Mammary epithelial cell (primary cell): ENCODE measurements around the gene P2RY13.

ENCODE experiments used
- EZH2 ChIP-seq: IDR thresholded peaks from 2 replicates; pipeline ENCODE4 v1.6.1; 2012; ENCODE audit warnings: low read length, inconsistent platforms, borderline replicate concordance
- TF ChIP-seq, protein P1 (sequence below), 2 donors: IDR thresholded peaks in 1 of 2; conservative IDR thresholded peaks in 1 of 2; 2 replicates each; pipeline ENCODE4 v1.5.1; 2011 to 2012; ENCODE audit warnings: inconsistent platforms in 2 of 2, low read length in 2 of 2, mild to moderate bottlenecking in 2 of 2, control low read depth in 1 of 2, low read depth in 1 of 2; ENCODE audit not compliant: insufficient read depth in 1 of 2; ENCODE audit errors: extremely low read depth in 1 of 2

- TF ChIP-seq, protein P1, sequence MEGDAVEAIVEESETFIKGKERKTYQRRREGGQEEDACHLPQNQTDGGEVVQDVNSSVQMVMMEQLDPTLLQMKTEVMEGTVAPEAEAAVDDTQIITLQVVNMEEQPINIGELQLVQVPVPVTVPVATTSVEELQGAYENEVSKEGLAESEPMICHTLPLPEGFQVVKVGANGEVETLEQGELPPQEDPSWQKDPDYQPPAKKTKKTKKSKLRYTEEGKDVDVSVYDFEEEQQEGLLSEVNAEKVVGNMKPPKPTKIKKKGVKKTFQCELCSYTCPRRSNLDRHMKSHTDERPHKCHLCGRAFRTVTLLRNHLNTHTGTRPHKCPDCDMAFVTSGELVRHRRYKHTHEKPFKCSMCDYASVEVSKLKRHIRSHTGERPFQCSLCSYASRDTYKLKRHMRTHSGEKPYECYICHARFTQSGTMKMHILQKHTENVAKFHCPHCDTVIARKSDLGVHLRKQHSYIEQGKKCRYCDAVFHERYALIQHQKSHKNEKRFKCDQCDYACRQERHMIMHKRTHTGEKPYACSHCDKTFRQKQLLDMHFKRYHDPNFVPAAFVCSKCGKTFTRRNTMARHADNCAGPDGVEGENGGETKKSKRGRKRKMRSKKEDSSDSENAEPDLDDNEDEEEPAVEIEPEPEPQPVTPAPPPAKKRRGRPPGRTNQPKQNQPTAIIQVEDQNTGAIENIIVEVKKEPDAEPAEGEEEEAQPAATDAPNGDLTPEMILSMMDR (conservative IDR thresholded peaks at IDR 0.05 in 1 of 2, IDR thresholded peaks at IDR 0.05 in 1 of 2; ENCODE audit: extremely low read depth in 1 of 2, insufficient read depth in 1 of 2, low read depth in 1 of 2, low read length in 2 of 2) = no peak
- TF ChIP-seq EZH2 = no peak
These were observed 14.2 kb downstream of the P2RY13 start for GRCh38 chr3:151315136-151315535.
